Mesothelial cell of epicardium (in vitro differentiated cells): ENCODE results near the gene MEGF8. TPM values are rescaled to one million over a fixed set of nuclear protein-coding genes. Genes with fewer than 3 reads are reported as not detected.
A peak's percentile ranks its signal among the peaks of the same experiment; 100 is the strongest.

Experiments used
- DNase-seq, 2 experiments: peaks; one replicate each; pipeline ENCODE4 v3.0.0; 2021; ENCODE audit warnings: low spot score in 2 of 2; ENCODE audit not compliant: unreplicated experiment in 2 of 2
- H3K27ac Mint-ChIP-seq: 2 replicates; pipeline ENCODE4 v1.8.0; 2021; ENCODE audit warnings: mixed read lengths
- H3K27me3 Mint-ChIP-seq: 2 replicates; pipeline ENCODE4 v1.8.0; 2021; ENCODE audit warnings: low read depth, mixed read lengths
- H3K36me3 Mint-ChIP-seq: 2 replicates; pipeline ENCODE4 v1.8.0; 2021; ENCODE audit warnings: mixed read lengths
- H3K4me1 Mint-ChIP-seq: 2 replicates; pipeline ENCODE4 v1.8.0; 2021; ENCODE audit warnings: mixed read lengths
- H3K4me3 Mint-ChIP-seq: 2 replicates; pipeline ENCODE4 v1.8.0; 2021; ENCODE audit warnings: mild to moderate bottlenecking, moderate library complexity, mixed read lengths
- H3K9me3 Mint-ChIP-seq: 2 replicates; pipeline ENCODE4 v1.8.0; 2021; ENCODE audit warnings: mixed read lengths
- total RNA-seq: library from RNA; stranded (reverse); gene quantifications from 3 replicates; pipeline ENCODE4 v1.2.1, GENCODE V29; 2021
- TF ChIP-seq, protein P1 (sequence below): fragments of 200-600 bp; sonication (generic); IDR thresholded peaks from one replicate; pipeline ENCODE4 v1.5.0; 2021; ENCODE audit warnings: antibody characterized with exemption; ENCODE audit not compliant: unreplicated experiment

The MEGF8 gene
- total RNA-seq, 1 donor from 2014 or later = 58.9 TPM

DNA sequence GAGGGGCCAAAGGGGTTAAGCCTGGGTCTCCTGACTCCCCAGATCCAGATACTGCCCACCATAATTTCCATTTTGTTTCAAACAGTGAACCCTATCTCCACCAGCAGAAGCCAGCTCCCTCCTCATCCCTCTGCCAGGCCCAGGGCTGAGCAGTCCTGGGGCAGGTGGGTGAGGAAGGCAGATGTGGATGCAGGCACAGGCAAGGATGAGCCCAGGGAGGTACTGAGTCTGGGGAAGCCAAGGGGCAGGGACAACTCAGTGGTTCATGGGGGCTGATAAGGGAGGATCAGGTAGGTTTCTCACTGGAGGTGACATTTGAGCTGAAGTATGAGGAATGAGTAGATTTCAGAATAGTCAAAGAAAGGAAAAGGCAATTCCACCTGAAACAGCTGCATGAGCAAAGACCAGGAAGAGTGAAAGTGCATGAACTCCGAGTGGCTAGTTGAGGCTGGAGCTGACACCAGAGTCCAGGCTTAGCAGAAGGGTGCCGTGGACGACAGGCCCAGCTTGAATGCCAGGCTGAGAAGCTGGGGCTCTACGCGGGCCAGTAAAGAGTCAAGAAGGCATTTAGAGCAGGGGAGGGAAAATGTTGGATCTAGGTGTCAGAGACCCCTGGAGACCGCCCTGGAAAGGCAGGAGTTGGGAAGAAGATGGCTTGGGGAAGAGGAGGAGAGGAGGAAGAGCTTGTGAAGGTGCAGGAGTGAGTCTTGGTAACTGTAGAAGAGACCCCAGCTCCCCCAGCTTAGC is 46.1 kb upstream of the MEGF8 start:
- H3K36me3 Mint-ChIP-seq = peaks cover 13% of the 10 kb centered on the region
- H3K4me3 Mint-ChIP-seq = peak overlapping the region; percentile 78
- H3K4me1 Mint-ChIP-seq = peaks cover 45% of the 10 kb centered on the region
- DNase-seq = no peak
- no peaks in the 10 kb centered on the region for H3K27me3 Mint-ChIP-seq
- H3K9me3 Mint-ChIP-seq = no peaks in the 10 kb centered on the region
- peak overlapping the region; percentile 91 for H3K27ac Mint-ChIP-seq
- TF ChIP-seq, protein P1, sequence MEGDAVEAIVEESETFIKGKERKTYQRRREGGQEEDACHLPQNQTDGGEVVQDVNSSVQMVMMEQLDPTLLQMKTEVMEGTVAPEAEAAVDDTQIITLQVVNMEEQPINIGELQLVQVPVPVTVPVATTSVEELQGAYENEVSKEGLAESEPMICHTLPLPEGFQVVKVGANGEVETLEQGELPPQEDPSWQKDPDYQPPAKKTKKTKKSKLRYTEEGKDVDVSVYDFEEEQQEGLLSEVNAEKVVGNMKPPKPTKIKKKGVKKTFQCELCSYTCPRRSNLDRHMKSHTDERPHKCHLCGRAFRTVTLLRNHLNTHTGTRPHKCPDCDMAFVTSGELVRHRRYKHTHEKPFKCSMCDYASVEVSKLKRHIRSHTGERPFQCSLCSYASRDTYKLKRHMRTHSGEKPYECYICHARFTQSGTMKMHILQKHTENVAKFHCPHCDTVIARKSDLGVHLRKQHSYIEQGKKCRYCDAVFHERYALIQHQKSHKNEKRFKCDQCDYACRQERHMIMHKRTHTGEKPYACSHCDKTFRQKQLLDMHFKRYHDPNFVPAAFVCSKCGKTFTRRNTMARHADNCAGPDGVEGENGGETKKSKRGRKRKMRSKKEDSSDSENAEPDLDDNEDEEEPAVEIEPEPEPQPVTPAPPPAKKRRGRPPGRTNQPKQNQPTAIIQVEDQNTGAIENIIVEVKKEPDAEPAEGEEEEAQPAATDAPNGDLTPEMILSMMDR = no peak

DNA sequence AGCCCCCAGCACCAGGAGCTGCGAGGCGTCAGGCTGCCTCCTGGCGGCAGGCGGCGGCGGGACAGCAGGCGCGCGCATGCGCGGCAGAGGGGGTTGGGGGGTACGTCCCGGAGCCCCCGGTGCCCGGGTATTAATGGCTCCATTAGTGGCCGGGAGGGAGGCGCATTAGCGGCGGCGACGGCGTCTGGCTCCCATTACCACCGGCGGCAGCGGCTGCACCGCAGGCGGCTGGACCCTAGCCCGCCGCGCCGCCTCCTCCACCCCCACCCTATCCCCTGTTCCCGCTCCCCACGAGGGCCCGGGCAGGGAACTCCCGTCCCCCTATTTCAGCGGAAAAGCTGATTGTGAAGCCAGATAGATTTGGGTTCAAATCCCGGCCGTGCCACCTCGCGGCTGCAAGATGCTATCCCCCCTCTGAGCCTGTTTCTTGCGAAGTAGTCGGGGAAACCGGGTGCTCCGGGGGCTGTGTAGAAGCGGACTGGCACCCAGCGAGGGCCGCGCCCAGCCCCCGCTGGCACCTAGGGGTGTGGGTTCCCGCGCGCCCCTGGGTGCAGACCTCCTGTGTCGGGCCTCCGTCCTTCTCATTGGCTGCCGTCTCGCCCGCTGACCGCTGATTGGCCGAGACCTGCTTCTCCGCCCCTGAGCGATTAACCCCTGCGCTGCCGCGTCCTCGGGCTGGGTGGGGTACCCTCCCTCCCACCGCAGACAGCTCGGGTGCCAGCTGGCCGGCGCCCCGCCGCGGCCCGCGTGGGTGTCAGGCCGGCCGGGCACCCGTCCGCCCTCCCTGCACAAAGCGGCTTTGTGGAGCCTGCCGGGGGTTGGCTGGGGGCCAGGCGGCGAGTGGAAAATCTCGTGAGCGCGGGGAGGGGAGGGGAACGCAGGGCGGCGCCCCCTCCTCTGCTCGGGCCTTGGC is 45.3 kb upstream of the MEGF8 start:
- H3K27ac Mint-ChIP-seq = peak overlapping the region; percentile 91
- TF ChIP-seq, protein P1 = peak; percentile 92
- peak overlapping the region; percentile 78 for H3K4me3 Mint-ChIP-seq
- H3K4me1 Mint-ChIP-seq = peaks cover 49% of the 10 kb centered on the region
- DNase-seq = peak; percentile 81 to 92
- peaks cover 7% of the 10 kb centered on the region for H3K36me3 Mint-ChIP-seq
- H3K27me3 Mint-ChIP-seq = no peaks in the 10 kb centered on the region
- no peaks in the 10 kb centered on the region for H3K9me3 Mint-ChIP-seq

DNA sequence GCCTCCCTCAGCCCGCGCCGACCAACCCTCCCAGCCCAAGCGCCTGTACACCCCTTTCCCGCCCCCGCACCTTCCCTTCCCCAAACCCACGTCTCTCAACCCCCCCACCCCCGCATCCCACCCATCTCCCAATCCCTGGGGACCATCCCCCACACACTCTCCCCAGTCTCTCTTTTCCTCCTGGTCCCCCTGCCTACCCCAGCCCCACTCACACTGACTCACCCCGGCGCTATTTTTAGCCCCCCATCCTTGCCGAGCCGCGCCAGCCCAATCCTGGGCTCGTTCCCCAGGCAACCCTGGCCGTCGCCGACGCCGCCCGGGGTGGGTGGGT is 44.7 kb upstream of the MEGF8 start:
- Mint-ChIP-seq H3K4me3 (peak overlapping the region; percentile 72), H3K27ac (no peak overlapping the region), H3K27me3 (no peaks in the 10 kb centered on the region), H3K4me1 (peaks cover 54% of the 10 kb centered on the region), H3K36me3 (peaks cover 4% of the 10 kb centered on the region), H3K9me3 (no peaks in the 10 kb centered on the region)
- DNase-seq = no peak
- TF ChIP-seq, protein P1 = no peak

DNA sequence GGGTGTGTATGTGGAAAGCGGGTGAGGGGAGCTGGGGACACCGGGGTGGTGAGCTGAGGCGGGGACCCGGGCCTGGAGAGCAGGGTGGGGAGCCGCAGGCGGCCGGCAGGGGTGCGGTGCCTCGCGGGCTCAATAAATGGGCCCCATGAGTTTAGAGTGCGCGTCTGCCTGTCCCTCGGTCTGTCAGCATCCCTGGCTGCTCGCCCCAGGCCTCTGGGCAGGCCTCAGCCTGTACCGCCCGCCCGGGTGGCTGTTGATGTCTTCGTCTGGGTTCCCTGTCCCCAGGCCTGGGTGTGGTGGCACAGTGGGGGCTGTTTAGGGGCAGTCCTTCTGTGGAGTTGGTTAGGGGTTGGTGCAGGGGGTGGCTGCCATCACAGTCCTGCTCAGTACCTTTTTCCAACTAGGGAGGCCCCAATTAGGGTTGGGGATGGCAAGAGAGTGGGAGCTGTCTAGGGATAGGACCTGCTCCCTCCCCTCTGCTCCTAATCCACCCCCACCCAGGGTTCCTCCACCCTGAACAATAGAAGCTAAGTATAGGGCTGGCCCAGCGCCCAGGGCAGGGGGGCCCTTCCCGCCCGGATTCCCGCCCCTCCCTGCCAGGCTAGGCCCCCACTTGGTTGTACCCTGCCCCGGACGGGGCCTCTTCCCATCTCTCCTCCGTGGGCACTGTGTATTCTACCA is 44.1 kb upstream of the MEGF8 start:
- no peaks in the 10 kb centered on the region for H3K36me3 Mint-ChIP-seq
- H3K27me3 Mint-ChIP-seq = no peaks in the 10 kb centered on the region
- peaks cover 55% of the 10 kb centered on the region for H3K4me1 Mint-ChIP-seq
- H3K27ac Mint-ChIP-seq = peak overlapping the region; percentile 97
- peak overlapping the region; percentile 72 for H3K4me3 Mint-ChIP-seq
- H3K9me3 Mint-ChIP-seq = no peaks in the 10 kb centered on the region
- peak in 1 of 2 experiments; percentile 38 for DNase-seq
- TF ChIP-seq, protein P1 = no peak

DNA sequence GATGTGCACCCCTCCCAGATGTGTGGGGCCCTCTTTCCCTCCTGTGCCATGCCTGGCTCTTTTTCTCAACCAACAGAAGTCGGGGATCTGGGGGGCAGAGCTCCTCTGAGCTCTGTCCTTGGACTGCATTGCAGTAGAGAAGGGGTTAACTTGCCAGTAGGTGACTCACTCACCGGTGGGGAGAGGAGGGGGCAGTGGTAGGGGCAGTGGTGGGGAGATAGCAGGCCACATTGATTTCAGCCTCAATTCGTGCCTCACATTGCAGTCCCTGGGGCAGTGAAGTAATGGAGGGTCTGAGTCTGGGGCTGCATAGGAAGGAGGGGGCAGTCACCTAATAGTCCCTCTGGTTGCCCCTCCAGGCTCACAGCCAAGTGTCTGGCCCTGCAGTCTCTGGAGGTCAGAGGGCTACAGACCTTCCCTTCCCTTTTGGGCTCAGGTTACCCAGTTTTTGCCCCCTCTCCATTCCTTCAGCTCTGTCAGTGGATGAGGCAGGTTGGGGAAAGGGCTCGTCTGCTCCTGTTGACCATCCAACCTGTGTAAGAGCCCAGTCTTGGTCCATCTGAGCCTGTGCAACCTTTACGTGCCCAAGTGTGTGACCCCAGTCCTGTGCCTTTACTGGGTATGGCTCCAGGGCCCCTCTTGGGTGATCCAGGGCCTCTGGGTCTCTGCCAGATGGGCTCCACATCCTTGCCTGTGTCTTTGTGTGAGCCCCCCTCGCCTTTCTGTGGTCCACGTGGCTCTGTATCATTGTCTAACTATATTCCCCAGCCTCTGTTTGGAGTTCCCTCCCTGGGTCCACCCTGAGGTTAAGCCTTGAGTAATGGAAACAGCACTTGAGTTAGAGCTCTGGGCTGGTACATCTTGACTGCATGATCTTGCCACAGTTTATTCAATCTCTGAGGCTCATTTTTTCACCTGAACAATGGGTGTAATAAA is 43.3 kb upstream of the MEGF8 start:
- Mint-ChIP-seq H3K4me1 (peaks cover 56% of the 10 kb centered on the region), H3K9me3 (no peaks in the 10 kb centered on the region), H3K27ac (peak overlapping the region; percentile 97), H3K4me3 (peak overlapping the region; percentile 72), H3K27me3 (no peaks in the 10 kb centered on the region), H3K36me3 (no peaks in the 10 kb centered on the region)
- TF ChIP-seq, protein P1 = no peak
- peak in 1 of 2 experiments; percentile 17 for DNase-seq
